Measurements from ENCODE around the gene TPPP3. TPM values are rescaled to one million over a fixed set of nuclear protein-coding genes. Genes with fewer than 3 reads are reported as not detected.

The TPPP3 gene
- total RNA-seq, 1 donor from 2014 or later: 1.5 TPM

DNA sequence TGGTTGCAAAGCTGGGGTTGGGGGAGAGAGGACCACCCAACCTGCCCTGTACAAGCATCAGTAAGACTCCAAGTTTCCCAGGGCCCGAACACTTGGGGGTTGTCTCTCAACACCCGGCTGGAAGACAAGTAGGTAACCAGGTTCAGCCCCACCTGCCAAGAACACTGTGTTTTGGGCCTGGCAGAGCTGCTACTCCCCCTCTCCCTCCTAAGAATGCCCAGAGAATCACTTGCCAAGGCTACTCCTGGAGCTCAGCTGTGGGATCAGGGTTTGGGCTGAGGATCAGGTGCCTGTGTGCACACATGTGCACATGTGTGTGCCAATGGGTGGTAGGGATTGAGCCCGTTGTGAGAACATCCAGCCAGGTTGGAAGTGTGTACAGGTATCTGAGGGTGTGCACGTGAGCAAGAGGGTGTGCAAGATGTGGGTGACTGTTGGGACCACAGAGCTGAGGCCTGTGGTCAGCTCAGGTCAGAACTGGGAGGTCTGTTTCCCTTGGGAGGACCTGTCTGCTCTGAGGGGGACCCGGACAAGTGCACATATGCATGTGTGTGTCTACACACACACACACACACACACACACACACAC lies 39.9 kb upstream of the TPPP3 start:
- no peak for DNase-seq (ENCODE audit: extremely low spot score, unreplicated experiment)
- Mint-ChIP-seq H3K4me3 (ENCODE audit: unreplicated experiment) (no peak overlapping the region), H3K36me3 (ENCODE audit: unreplicated experiment) (peaks cover 5% of the 10 kb centered on the region), H3K27me3 (ENCODE audit: unreplicated experiment) (peaks cover 3% of the 10 kb centered on the region), H3K9me3 (ENCODE audit: unreplicated experiment) (no peaks in the 10 kb centered on the region), H3K4me1 (ENCODE audit: unreplicated experiment) (peaks cover 14% of the 10 kb centered on the region), H3K27ac (ENCODE audit: unreplicated experiment) (no peak overlapping the region)
- TF ChIP-seq, protein P1, sequence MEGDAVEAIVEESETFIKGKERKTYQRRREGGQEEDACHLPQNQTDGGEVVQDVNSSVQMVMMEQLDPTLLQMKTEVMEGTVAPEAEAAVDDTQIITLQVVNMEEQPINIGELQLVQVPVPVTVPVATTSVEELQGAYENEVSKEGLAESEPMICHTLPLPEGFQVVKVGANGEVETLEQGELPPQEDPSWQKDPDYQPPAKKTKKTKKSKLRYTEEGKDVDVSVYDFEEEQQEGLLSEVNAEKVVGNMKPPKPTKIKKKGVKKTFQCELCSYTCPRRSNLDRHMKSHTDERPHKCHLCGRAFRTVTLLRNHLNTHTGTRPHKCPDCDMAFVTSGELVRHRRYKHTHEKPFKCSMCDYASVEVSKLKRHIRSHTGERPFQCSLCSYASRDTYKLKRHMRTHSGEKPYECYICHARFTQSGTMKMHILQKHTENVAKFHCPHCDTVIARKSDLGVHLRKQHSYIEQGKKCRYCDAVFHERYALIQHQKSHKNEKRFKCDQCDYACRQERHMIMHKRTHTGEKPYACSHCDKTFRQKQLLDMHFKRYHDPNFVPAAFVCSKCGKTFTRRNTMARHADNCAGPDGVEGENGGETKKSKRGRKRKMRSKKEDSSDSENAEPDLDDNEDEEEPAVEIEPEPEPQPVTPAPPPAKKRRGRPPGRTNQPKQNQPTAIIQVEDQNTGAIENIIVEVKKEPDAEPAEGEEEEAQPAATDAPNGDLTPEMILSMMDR (IDR thresholded peaks at IDR 0.05): no peak

DNA sequence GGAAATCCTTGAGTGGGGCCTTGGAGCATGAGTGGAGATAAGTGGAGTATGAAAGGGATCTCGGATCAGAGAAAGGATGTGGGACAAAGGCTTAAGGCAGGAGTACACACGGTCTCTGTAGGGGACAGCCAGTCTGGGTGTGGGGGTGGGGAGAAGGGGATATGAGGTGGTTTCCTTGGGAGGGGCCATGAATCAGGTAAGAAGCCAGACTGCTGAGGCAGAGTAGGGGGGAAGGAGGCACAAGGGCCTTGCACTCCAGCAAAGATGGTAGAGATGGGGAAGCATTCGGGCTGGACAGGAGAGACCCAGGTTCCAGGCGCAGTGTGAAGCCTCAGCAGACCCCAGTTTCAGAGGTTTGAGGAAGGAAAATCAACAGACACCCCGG lies 39.2 kb upstream of the TPPP3 start:
- Mint-ChIP-seq H3K4me1 (ENCODE audit: unreplicated experiment) (peaks cover 14% of the 10 kb centered on the region), H3K27ac (ENCODE audit: unreplicated experiment) (no peak overlapping the region), H3K9me3 (ENCODE audit: unreplicated experiment) (no peaks in the 10 kb centered on the region), H3K27me3 (ENCODE audit: unreplicated experiment) (peaks cover 3% of the 10 kb centered on the region), H3K4me3 (ENCODE audit: unreplicated experiment) (no peak overlapping the region), H3K36me3 (ENCODE audit: unreplicated experiment) (peaks cover 5% of the 10 kb centered on the region)
- DNase-seq (ENCODE audit: extremely low spot score, unreplicated experiment): no peak
- TF ChIP-seq, protein P1 (IDR thresholded peaks at IDR 0.05): no peak

DNA sequence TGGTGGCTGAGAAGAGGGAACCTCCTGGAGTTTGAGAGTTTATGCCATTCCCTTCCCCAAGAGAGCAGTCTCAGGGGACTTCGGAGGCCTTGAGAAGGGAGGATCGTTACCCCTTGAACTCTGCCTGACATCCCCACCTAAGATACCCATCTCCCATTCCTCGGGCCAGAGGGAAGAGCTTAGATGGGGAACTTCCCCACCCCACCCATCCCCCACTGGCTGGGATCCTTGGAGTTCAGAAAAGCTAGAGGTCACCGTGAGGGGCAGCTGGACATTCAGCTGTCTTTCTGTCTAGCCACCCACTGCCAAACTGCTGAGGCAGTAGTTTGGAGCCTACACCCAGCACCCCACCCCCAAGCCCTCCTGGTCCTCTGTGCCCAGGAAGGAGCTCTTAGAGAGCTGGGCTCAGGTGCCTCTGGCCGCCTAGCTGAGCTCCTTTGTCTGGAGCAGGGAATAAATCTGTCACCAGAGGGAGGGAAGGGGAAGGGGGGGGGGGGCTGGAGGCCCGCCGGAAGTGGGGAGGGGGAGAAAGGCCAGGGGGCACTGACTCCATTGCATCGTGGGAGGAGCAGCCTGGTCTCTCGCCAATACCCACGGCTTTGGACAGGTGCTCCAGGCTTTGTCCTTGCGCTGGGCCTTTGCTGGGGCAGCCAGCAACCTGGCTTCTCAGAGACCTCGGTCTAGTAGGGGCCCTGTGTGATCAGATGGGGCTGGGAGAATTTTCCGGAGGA lies 38.6 kb upstream of the TPPP3 start:
- DNase-seq (ENCODE audit: extremely low spot score, unreplicated experiment): no peak
- TF ChIP-seq, protein P1 (IDR thresholded peaks at IDR 0.05): no peak
- peaks cover 17% of the 10 kb centered on the region for H3K4me1 Mint-ChIP-seq (ENCODE audit: unreplicated experiment)
- H3K27me3 Mint-ChIP-seq (ENCODE audit: unreplicated experiment): peaks cover 6% of the 10 kb centered on the region
- peaks cover 6% of the 10 kb centered on the region for H3K36me3 Mint-ChIP-seq (ENCODE audit: unreplicated experiment)
- no peaks in the 10 kb centered on the region for H3K9me3 Mint-ChIP-seq (ENCODE audit: unreplicated experiment)
- no peak overlapping the region for H3K27ac Mint-ChIP-seq (ENCODE audit: unreplicated experiment)
- H3K4me3 Mint-ChIP-seq (ENCODE audit: unreplicated experiment): peak overlapping the region; percentile 52

DNA sequence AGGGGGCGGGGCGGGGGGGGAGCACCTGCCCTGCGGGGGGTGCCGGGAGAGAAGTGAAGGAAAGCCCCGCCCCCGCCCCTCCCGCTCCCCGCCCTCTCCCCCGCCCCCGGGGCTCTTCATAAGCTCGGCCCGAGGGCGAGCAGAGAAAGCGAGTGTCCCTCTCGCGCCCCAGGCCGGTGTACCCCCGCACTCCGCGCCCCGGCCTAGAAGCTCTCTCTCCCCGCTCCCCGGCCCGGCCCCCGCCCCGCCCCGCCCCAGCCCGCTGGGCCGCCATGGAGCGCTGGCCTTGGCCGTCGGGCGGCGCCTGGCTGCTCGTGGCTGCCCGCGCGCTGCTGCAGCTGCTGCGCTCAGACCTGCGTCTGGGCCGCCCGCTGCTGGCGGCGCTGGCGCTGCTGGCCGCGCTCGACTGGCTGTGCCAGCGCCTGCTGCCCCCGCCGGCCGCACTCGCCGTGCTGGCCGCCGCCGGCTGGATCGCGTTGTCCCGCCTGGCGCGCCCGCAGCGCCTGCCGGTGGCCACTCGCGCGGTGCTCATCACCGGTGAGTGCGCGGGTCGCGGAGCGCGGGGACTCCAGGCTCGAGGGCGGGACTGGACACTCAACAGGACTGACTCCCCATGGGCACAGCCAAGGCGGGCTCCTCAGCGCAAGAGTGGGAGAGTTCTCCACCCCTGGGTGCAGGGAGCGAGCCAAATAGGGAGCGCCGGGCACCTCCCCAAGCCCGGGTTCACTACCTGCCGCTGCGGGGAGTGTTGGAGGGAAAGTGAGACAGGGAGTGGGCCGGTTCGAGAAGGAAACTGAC lies 37.9 kb upstream of the TPPP3 start, which contains the start of gene HSD11B2:
Gene HSD11B2 (plus strand): TSS at position 145 of the 798 bp plus-strand sequence. CDS start 128 bp downstream, at position 273.
- DNase-seq (ENCODE audit: extremely low spot score, unreplicated experiment): peak; percentile 88
- H3K9me3 Mint-ChIP-seq (ENCODE audit: unreplicated experiment): no peaks in the 10 kb centered on the region
- TF ChIP-seq, protein P1 (IDR thresholded peaks at IDR 0.05): no peak
- H3K4me3 Mint-ChIP-seq (ENCODE audit: unreplicated experiment): peak within 1 kb of the TSS; percentile 69
- H3K27ac Mint-ChIP-seq (ENCODE audit: unreplicated experiment): no peak within 1 kb of the TSS
- H3K4me1 Mint-ChIP-seq (ENCODE audit: unreplicated experiment): peaks cover 19% of the 10 kb centered on the region
- peaks cover 10% of the 10 kb centered on the region for H3K27me3 Mint-ChIP-seq (ENCODE audit: unreplicated experiment)
- H3K36me3 Mint-ChIP-seq (ENCODE audit: unreplicated experiment): peaks cover 6% of the 10 kb centered on the region

All from osteocyte (in vitro differentiated cells).